Measurements from ENCODE around the gene ISG15.
"Not testable (repeated sequence)": the region's sequence is repeated elsewhere in the genome, so short reads cannot be mapped to it uniquely, and the experiment has no call there.

The ISG15 gene

GRCh38 chr1:991895-992294 lies 21.4 kb upstream of the ISG15 start:
- no peaks in the 10 kb centered on the region for H3K4me1 ChIP-seq
- H3K79me2 ChIP-seq, result no peaks in the 10 kb centered on the region
- H2AFZ ChIP-seq, result no peak overlapping the region
- H3K27ac ChIP-seq, result no peak overlapping the region
- TF ChIP-seq, protein P1, sequence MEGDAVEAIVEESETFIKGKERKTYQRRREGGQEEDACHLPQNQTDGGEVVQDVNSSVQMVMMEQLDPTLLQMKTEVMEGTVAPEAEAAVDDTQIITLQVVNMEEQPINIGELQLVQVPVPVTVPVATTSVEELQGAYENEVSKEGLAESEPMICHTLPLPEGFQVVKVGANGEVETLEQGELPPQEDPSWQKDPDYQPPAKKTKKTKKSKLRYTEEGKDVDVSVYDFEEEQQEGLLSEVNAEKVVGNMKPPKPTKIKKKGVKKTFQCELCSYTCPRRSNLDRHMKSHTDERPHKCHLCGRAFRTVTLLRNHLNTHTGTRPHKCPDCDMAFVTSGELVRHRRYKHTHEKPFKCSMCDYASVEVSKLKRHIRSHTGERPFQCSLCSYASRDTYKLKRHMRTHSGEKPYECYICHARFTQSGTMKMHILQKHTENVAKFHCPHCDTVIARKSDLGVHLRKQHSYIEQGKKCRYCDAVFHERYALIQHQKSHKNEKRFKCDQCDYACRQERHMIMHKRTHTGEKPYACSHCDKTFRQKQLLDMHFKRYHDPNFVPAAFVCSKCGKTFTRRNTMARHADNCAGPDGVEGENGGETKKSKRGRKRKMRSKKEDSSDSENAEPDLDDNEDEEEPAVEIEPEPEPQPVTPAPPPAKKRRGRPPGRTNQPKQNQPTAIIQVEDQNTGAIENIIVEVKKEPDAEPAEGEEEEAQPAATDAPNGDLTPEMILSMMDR (IDR thresholded peaks at IDR 0.05), result no peak
- no peaks in the 10 kb centered on the region for H3K9me3 ChIP-seq (ENCODE audit: control insufficient read depth, low read length)
- H3K27me3 ChIP-seq (ENCODE audit: control insufficient read depth, insufficient read depth, low read length), result no peaks in the 10 kb centered on the region
- no peak overlapping the region for H3K4me3 ChIP-seq (ENCODE audit: low read depth, low read length)
- H3K36me3 ChIP-seq (ENCODE audit: control insufficient read depth, insufficient read depth, low read length), result no peaks in the 10 kb centered on the region
- H3K9ac ChIP-seq, result no peak overlapping the region
- no peak overlapping the region for H3K4me2 ChIP-seq (ENCODE audit: low read length)

DNA sequence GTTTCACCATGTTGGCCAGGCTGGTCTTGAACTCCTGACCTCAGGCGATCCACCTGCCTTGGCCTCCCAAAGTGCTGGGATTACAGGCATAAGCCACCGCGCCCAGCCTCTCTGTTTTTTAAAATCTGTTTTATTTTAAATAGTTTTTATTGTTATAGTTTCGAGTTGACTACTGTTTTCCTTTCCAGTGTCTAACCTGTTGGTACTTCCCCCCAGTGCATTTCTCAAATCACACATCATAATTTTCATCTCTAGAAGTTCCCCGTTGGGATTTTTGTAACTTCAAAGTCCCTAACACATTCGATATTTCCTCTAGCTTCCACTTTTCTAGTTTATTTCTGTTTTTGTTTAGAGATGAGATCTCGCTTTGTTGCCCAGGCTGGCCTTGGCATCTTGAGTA lies 20.9 kb upstream of the ISG15 start:
- H3K4me2 ChIP-seq (ENCODE audit: low read length), result no peak overlapping the region
- H2AFZ ChIP-seq, result no peak overlapping the region
- TF ChIP-seq, protein P1 (IDR thresholded peaks at IDR 0.05), result no peak
- no peak overlapping the region for H3K4me3 ChIP-seq (ENCODE audit: low read depth, low read length)
- no peaks in the 10 kb centered on the region for H3K36me3 ChIP-seq (ENCODE audit: control insufficient read depth, insufficient read depth, low read length)
- no peaks in the 10 kb centered on the region for H3K27me3 ChIP-seq (ENCODE audit: control insufficient read depth, insufficient read depth, low read length)
- H3K27ac ChIP-seq, result no peak overlapping the region
- H3K4me1 ChIP-seq, result no peaks in the 10 kb centered on the region
- no peaks in the 10 kb centered on the region for H3K79me2 ChIP-seq
- H3K9ac ChIP-seq, result no peak overlapping the region
- H3K9me3 ChIP-seq (ENCODE audit: control insufficient read depth, low read length), result no peaks in the 10 kb centered on the region

DNA sequence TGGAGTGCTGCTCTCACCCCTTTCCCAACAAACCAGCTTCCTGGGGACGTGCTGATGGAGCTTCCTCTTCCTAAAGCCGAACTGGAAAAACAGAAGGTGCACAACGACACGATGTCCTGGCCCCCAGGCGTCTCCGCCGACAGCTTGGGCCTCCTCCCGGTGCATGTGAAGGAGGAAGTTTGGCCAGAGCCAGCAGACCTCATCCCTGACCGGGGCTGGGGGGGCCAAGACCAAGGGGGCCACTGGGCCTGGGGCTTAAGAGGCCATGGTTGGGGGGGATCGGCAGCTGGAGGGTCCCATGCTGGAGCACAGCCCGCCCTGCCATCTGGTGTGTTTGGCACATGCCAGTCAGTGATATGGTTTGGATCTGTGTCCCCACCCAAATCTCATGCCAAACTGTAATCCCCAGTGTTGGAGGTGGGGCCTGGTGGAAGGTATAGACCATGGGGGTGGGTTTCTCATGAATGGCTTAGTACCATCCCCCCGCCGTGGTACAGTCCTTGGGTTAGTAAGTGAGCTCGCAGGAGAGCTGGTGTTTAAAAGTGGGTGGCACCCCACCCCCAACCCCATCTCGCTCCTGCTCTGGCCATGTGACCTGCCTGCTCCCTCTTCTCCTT lies 19.8 kb upstream of the ISG15 start:
- Histone ChIP-seq H3K4me2 (ENCODE audit: low read length) (no peak overlapping the region), H2AFZ (no peak overlapping the region), H3K9me3 (ENCODE audit: control insufficient read depth, low read length) (no peaks in the 10 kb centered on the region), H3K36me3 (ENCODE audit: control insufficient read depth, insufficient read depth, low read length) (no peaks in the 10 kb centered on the region), H3K79me2 (no peaks in the 10 kb centered on the region), H3K27ac (no peak overlapping the region), H3K4me1 (no peaks in the 10 kb centered on the region), H3K9ac (no peak overlapping the region), H3K4me3 (ENCODE audit: low read depth, low read length) (no peak overlapping the region), H3K27me3 (ENCODE audit: control insufficient read depth, insufficient read depth, low read length) (no peaks in the 10 kb centered on the region)
- TF ChIP-seq, protein P1 (IDR thresholded peaks at IDR 0.05), result no peak

DNA sequence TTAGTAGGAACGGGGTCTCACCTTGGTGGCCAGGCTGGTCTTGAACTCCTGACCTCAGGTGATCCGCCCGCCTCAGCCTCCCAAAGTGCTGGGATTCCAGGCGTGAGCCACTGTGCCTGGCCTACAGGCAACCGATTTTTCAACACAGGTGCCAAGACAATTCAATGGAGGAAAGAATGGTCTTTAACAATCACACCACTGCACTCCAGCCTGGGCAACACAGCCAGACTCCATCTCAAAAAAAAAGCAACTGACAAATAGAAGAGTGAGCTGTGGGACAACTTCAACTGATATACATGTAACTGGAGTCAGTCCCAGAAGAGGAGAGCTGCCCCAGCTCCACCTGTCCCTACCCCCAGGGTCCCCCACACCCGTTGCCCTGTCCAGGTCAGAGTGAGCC lies 18.8 kb upstream of the ISG15 start:
- H3K27me3 ChIP-seq (ENCODE audit: control insufficient read depth, insufficient read depth, low read length); H3K79me2 ChIP-seq; H2AFZ ChIP-seq: not testable (repeated sequence)

DNA sequence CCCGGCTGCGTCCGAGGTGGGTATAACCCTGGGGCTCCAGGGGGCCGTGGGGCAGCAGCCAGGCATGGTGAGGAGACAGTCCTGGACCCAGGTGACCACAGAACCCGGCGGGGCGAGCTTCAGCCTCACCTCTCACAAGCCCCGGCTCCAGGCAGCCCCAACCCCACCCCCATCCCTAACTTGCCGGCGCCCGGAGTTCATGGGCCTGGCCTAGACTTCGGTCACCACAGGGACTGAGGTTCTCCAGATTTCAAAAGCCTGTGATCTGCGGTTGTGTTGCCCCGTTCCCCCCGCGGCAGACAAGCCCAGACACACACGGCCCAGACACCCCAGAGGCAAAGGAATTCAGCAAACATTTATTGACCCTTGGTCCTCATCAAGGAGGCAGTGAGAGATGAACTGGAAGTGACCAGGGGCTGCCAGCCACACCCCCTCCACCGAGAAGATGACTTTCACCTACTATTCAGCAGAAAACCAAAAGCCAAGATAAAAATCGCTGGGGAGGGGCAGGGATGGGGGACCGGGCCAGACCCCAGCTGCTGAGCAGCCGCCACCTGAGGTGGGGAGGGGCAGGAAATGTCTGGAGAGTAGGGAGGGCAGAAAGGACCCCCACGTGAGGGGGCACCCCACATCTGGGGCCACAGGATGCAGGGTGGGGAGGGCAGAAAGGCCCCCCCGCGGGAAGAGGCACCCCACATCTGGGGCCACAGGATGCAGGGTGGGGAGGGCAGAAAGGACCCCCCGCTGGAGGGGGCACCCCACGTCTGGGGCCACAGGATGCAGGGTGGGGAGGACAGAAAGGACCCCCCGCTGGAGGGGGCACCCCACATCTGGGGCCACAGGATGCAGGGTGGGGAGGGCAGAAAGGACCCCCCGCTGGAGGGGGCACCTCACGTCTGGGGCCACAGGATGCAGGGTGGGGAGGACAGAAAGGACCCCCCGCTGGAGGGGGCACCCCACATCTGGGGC lies 17.3 kb upstream of the ISG15 start:
- Histone ChIP-seq H3K9ac (no peak overlapping the region), H2AFZ (no peak overlapping the region), H3K27me3 (ENCODE audit: control insufficient read depth, insufficient read depth, low read length) (no peaks in the 10 kb centered on the region), H3K4me3 (ENCODE audit: low read depth, low read length) (no peak overlapping the region), H3K4me1 (no peaks in the 10 kb centered on the region), H3K79me2 (no peaks in the 10 kb centered on the region), H3K27ac (no peak overlapping the region), H3K4me2 (ENCODE audit: low read length) (no peak overlapping the region), H3K36me3 (ENCODE audit: control insufficient read depth, insufficient read depth, low read length) (no peaks in the 10 kb centered on the region), H3K9me3 (ENCODE audit: control insufficient read depth, low read length) (no peaks in the 10 kb centered on the region)
- TF ChIP-seq, protein P1 (IDR thresholded peaks at IDR 0.05), result no peak

More for the DNA sequence above, 18.8 kb upstream of the ISG15 start:
- H3K9ac ChIP-seq; H3K36me3 ChIP-seq (ENCODE audit: control insufficient read depth, insufficient read depth, low read length); H3K4me1 ChIP-seq; H3K27ac ChIP-seq; H3K4me3 ChIP-seq (ENCODE audit: low read depth, low read length); H3K9me3 ChIP-seq (ENCODE audit: control insufficient read depth, low read length); H3K4me2 ChIP-seq (ENCODE audit: low read length): not testable (repeated sequence)

Measured in parathyroid adenoma (tissue), 2 donors.